ENCODE data around the gene PGLYRP4.
"Not testable (repeated sequence)": the region's sequence is repeated elsewhere in the genome, so short reads cannot be mapped to it uniquely, and the experiment has no call there.

Gene PGLYRP4

GRCh38 chr1:153355445-153356071, 6.9 kb upstream of the PGLYRP4 start:
- peak; percentile 80 to 84 for DNase-seq

DNA sequence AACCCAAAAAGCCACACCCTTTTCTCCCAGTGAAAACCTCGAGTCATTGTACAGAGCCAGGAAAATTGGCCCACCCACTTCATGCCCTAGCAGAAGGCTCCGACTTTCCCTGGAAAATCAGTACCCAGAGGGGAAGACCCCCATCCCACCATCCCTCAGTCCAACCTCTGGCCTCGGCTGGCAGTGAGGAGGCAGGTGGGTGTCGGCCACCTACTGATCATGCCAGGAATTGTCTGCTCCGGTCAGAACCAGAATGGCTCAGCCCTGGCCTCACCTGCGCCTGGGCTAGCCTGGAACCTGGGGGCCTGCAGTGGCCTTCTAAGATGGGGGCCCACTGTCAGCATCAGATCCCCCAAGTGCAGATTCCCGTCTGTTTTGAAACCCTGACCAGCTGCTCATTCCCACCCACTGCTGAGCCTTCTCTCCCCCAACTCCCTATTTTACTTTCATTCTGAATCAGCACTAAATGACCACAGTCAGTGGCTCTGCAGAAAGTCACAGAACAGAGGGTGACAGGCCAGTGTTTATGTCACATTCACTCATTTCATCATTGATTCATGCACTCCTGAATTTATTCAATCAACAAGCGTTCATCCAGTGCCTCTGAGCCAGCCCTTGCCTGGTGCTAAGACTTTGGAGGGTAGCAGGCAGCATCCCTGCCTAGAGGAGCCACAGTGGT, 6.0 kb upstream of the PGLYRP4 start:
- DNase-seq = no peak

DNA sequence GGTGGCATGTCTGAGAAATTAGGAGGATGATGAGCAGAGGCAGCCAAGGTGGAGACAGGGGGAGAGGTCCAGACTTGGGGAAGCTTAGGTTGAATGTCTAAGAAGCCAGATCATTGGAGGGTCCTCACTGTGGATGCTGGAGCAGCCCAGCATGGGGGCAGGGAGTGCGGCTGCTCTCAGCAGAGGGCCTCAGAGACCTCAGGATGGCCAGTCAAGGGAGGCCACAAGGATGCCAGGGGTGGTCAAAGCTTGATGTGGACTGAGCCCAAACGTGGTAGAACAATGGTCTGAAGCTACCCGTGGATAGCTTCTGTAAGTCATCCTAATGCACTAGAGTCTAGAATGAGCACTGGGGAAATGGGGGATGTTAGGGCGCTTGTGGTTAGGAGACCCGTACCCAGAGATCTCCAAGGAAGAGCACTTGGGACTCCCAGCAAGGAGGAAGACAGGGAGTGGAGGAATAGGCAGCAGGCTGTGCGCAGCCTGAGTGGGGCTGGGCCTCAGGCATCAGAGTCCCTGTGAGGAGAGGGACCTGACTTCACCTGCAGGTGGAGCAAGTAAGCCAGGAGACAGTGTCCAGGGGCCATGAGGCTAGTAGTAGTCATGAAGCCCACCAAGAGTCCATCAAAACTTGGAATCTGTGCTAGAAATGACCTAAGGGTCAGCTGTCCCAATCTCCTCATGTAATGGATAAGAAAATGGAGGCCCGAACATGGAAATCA, 4.7 kb upstream of the PGLYRP4 start:
- peak in 1 of 2 experiments; percentile 21 for DNase-seq

DNA sequence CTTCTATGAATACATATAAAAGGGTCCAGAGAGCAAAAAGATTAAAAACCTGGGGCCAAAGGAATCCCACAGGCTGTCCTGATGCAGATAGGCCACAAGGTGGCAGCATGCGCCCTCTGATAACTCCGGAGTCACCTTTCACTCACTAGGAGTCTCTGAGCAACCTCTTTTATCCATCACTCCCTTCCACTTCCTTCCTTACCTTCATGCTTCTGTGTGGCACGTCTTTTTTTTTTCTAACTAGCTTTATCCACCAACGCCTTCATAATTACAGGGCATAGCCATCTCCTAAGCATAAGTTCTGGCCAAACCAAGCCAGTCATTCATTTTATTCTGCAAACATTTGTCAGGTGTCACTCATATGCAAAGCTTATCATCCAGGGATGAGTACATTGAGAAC, 3.9 kb upstream of the PGLYRP4 start:
- peak; percentile 84 to 87 for DNase-seq

DNA sequence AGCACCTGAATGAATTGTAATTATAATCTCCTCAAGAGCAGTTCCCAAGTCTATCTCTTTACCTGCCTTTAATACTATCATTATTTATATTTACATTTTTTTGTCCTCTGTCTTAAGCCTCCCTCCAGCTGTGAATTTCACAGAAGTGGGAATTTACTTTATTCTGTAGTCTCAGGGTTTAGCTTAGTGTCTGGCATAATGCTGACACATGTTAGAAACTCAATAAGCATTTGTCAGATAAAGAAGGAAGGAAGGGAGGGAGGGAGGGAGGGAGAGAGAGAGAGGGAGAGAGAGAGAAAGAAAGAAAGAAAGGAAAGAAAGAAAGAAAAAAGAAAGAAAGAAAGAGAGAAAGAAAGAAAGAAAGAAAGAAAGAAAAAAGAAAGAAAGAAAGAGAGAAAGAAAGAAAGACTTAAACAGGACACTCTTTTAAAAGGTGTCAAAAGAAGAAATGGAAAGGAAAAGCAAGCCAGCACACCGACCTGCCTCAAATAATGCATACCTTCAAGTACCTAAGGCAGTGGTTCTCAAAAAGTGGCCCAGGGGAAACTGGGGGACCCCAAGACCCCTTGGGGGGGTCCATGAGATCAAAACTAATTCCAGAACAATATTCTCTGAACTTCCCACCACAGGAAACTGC, 1.8 kb upstream of the PGLYRP4 start:
- no peak for DNase-seq

GRCh38 chr1:153349363-153350320, 1.0 kb upstream of the PGLYRP4 start:
- no peak for DNase-seq

DNA sequence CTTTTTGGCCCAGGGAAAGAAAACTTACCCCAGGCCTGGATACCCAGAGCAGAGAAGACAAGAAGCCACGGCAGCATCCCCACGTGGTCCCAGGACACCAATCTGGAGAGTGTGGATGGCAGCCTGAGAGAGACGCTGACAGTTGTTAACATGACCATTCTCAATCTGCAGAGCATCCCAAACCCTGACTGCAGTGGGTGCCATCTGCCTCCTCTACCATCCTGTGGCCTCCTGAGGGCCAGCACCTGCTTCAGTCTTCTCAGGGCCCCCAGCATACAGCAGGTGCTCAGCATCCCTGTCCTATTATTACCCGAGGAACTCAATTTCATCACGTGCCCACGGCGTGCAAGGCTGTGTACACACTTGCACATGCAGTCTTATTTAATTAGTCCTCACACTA, 785 bp downstream of the PGLYRP4 start:
- no peak for DNase-seq

- not testable (repeated sequence) for DNase-seq
Observed at GRCh38 chr1:153347049-153347448, 1.6 kb downstream of the PGLYRP4 start.

- no peak for DNase-seq
Observed at GRCh38 chr1:153346077-153346723, 2.4 kb downstream of the PGLYRP4 start.

- DNase-seq = no peak
Observed at GRCh38 chr1:153345187-153346076, 3.2 kb downstream of the PGLYRP4 start.

GRCh38 chr1:153344718-153345025, 4.0 kb downstream of the PGLYRP4 start:
- DNase-seq = peak; percentile 77 to 80

GRCh38 chr1:153343811-153344717, 4.6 kb downstream of the PGLYRP4 start:
- no peak for DNase-seq

DNA sequence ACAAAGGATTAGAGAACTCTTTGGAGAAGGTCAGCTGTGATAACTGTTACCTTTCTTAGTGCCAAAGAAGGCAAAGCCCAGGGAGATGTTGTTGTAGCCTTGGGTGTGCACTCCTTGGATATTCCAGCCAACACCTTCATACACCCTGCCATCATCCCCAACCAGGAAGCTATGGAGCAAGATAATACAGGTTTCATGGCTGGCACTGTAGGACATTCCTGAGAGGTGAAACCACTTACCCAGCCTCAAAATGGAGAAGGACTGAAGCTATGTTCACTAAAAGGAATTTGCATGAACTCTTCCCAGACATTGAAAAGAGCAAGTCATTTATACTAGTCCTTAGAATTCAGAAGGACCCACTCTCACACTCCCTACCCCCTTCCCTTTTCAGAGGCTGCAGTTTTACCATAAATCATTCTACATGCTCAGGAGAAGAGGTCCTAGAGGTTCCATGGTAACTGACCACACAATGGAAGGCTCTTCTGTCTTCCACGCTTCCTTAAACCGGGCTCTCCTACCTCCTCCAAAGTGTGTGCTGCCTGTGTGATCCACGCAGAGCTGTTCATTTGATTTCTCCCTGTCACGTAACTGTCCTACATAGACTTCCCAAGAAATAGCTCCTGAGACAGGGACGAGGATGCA, 5.5 kb downstream of the PGLYRP4 start:
- no peak for DNase-seq

DNA sequence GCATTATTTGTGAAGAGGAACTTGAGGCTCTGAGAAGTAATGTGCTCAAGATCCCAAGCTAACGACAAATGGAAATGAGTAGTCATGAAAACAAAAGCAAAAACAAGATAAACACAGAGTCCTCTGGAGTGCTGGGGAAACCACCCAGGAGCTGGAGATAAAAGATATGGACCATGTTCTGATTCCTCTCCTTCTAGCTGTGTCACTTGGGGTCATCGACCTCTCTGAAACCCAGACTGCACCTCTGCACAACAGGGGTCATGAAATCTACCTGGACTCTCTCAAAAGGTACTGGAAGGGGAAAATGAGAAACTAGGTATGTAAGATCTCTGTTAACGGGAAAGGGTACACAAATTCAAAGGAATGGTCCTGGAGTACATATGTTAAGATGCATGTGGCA, 6.5 kb downstream of the PGLYRP4 start:
- no peak for DNase-seq

GRCh38 chr1:153341431-153341934, 7.2 kb downstream of the PGLYRP4 start:
- DNase-seq = no peak

DNA sequence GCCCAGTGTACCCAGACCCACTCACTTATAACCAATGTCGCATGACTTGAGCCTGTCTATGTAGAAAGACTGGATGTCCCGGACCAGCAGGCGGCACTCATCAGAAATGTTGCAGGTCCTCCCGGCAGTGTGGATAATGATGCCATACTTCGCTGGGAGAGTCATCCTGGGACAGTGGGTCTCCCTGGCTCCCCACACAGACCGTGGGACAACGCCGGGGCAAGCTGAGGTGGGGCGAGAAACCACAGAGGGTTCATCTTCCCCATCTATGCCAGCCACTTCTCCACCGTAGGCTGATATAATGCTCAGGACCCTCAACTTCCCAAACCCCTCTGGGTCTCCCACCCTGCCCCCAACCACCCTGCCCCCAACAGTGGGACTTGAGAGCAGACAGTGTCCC, 8.3 kb downstream of the PGLYRP4 start:
- no peak for DNase-seq

DNA sequence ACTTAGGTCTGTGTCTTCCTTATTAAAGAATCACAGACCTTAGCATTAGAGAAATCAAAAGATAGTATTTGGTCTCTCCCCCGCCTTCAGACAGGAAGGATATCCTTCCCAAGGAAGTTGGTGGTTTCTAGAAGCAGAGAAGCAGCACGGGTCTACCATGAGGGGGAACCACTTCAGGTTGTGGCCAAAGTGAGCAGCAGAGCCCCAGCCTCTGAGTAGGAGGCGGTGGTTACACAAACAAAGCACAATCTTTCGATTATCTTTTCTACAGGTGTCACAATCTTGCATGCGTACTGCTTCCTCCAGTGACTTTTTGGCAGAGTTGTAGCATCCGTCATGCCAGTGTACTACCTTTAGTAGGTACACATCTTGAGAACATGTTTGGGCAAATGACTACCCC, 8.8 kb downstream of the PGLYRP4 start:
- DNase-seq = peak; percentile 36 to 69

- no peak for DNase-seq
Observed at GRCh38 chr1:153337980-153338853, 10.4 kb downstream of the PGLYRP4 start.

Measured in Kasumi-1 (cell line).